Measurements from ENCODE around the gene FRMD4A.

Gene FRMD4A

DNA sequence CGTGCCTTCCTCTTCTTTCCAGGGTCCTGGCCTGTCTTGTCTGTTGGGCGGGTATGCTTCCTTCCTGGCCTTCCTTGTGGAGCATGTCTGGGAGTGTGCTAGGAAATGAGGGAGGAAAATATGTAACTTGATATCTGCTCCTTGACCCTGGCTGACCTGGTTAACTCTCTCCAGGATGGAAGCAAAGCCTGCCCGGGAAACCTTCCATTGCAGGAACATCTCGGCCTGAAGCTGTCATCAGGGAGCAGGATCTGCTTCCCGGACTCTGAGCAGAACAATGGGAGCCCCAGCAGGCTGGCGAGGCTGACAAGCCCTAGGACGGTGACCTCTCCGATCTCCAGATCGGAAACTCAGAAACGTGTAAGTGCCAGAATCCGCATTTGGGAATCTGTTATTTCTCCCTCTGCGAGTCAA lies 340.3 kb downstream of the FRMD4A start:
- no peak for DNase-seq (ENCODE audit: low read depth, low spot score)

DNA sequence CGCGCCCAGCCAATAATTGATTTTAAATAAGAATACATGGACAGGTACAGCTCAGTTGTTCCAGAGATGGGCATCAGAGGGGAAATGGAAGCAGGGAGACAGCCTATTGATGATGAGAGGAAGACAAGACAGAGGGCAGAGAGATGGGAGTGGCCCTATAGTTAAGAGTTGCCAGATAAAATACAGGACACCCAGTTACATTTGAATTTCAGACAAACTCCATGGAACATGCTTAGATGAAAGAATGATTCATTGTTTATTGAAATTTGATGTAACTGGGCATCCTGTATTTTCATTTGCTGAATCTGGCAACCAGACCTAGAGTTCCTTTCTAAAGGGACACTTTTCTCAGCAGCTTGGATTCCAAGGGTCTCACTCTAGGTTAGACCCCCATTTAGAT lies 341.1 kb downstream of the FRMD4A start:
- no peak for DNase-seq (ENCODE audit: low read depth, low spot score)

DNA sequence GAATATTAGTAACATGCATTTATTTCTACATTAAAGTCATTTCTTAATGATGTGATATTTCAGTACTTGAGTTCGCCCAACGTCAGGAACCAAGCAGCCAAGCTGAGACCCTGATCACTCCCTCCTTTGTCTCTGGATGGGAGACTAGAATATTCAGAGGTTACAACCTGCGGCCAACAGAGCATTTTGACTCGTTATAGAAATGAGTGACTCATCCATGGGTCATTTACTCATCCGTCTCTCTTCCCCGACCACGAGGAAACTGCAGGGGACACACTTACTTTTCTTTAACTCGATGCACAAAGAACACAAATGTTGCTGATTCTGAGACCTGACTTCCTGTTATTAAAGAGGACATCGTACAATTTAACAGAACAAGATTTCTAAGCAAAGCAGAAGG lies 343.3 kb downstream of the FRMD4A start:
- peak; percentile 80 for DNase-seq (ENCODE audit: low read depth, low spot score)

DNA sequence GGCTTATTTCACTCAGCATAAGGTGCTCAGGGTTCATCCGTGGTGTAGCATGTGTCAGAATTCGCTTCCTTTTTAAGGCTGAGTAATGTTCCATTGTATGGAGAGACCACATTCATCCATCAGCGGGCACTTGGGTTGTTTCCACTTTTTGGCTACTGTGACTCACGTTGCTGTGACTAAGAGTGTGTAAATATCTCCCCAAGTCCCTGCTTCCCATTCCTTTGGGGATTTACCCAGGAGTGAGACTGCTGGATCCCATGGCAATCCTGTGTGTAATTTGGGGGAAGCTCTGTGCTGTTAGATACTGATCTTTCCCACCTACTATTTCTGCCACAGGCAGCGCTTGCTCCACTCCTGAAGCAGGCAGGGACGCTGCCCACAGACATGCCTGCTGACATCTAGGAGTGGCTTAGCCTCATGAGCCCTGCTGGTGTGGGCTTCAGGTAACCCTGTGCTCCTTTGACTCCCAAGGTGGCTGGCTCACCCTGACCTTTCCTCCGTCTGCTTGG lies 346.0 kb downstream of the FRMD4A start:
- DNase-seq (ENCODE audit: low read depth, low spot score) = peak; percentile 86

DNA sequence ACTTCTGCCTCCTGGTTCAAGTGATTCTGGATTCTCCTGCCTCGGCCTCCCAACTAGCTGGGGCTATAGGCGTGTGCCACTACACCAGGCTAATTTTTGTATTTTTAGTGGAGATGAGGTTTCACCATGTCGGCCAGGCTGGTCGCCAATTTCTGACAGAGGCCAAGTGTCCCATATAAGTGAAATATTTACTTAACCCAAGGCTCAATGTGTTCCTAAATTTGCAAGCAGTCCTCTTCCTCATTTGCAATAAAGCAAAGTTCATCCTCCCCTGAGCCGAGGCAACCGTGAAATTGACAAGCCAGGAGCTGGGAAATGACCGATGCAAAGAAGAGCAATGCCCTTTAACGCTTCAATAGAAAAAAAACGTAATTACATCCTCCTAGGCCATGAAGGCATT lies 347.7 kb downstream of the FRMD4A start:
- DNase-seq (ENCODE audit: low read depth, low spot score) = no peak

DNA sequence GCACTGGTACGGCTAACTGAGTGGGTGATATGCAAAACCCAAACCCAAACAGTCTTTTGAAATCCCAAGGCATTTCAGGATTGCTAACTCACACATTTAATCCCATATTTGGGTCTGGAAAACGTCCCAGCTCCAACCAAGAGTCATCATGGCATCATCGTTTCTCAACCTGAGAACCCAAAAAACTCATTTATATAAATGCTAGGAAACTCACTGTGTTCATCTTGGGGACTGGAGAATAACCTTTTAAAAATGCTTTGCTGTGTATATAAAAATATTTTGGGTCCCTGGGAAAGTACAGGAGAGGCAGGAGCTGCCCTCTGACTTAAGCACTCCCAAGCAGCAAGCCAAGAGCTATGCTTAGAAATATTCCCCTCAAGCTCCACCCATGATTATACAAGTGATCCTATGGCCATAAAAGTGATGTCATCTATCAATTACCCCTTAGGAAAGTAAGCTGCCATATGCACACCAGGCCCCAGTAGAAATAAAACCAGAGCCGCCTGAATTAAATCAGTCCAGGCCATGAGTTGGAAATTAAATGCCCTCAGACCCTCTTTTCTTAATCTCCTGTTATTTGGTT lies 352.1 kb downstream of the FRMD4A start:
- DNase-seq (ENCODE audit: low read depth, low spot score) = peak; percentile 89

DNA sequence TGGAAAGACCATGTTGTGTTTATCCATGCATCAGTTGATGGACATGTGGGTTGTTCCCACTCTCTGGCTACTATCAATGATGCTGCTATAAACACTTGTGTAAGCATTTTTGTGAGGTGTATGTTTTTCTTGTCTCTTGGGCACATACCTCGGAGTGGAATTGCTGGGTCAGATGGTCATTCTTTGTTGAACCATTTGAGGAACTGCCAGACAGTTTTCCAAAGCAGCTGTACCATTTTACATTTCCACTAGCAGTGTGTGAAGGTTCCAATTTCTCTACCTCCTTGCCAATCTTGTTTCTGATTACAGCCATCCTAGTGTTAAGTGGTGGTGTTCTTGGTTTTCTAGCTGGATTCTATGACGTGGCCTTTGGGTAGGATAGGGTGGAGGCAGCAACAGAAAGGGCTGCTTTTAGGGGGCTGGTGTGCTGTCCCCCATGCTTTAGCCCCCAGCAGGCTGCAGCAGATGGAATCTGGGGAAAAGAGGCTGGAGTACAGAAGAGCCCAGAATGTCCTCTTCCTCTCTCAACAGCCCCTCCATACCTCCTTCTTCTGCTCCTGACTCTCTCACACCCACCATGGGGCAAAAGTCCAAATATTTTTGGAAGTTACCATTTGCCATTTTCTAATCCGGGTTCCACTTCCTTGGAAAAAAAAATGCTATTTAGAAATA lies 352.7 kb downstream of the FRMD4A start:
- no peak for DNase-seq (ENCODE audit: low read depth, low spot score)

DNA sequence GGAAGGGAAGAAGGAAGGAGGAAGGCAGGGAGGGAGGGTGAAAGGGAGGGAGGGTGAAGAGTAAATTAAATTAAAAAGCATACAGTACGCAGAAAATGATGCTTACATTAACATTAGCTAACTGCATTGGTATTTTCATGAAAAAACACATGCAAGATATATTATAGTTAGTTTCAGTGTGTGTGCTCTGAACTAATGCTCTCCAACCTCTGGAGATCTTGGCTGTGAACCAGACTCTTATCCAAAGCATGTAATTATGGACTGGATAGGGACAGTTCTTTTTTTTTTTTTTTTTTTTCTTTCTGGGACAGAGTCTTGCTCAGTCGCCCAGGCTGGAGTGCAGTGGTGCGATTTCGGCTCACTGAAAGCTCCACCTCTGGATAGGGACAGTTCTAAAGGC lies 357.0 kb downstream of the FRMD4A start:
- no peak for DNase-seq (ENCODE audit: low read depth, low spot score)

DNA sequence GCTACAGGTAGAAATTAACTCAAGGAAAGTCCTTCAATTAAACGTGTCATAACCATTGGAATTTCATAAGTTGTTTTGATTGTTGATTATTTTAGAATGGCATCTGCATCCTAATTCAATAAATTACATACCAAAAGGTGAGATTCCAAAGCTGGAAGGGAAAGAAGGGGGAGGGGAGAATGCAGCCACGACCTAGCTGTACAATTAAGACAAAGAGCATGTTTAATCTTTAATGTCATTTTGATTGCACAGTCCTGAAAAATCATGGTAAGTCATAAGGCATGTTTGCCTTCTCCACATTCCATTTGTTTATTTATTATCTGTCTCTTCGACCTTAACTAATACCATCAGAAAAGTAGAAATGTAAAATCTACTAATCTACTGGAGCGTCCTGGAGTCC lies 358.1 kb downstream of the FRMD4A start:
- DNase-seq (ENCODE audit: low read depth, low spot score) = no peak

DNA sequence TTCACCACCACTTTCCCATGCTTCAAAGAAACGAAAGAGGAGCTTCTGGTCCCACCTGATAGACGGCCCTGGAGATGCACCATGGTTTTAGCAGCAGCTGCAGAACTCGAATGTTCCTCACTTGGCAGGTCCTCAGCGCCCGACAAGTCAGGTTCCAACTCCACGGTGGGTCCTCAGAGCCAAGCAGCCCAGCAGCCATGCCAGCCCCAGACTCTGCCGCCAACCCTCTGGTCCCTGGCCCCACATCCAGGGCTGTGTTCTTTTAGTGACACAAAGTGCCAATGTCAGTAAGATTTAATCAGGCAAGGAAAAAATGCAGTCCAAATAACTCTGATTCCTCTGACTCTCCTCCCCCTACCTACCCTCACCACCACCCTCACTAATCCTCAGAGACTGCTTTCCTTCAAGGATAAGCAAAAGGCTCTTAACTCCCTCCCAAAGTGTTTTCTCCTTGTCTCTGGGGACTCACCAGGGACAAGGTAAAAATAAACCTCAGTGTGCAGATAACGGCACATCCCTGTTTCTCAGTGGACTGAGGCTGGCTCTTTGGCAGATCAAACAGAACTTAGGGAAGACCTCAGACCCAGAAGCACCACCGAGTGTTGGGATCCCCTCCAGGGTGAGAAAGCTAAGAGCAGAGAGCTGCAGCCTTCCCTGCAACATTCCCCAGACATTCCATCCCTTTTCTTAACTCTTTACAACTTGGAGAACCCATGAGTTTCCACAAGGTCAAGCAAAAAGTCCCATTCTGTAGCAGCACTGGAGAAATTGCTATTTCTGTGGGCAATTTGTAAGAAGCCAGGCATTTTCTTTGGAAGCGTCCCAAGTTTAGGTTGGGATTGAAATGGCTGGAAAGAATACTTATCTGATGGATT lies 358.9 kb downstream of the FRMD4A start:
- DNase-seq (ENCODE audit: low read depth, low spot score) = peak; percentile 84

DNA sequence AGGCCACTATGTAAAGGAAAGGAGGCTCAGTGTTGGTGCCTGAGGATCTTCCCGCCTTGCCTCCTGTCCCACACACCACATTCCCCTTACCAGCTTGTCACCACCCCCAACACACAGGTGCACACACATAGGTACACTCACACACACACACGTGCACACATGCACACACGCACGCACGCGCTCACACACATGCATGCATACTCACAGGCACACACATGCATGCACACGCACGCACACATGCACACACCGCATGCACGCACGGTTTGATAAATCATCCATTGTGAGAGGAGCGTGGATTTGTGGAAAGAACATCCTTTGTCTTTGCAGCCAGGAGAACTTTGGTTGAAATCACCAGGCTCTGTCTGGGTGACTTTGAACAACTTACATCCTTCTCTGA lies 359.8 kb downstream of the FRMD4A start:
- no peak for DNase-seq (ENCODE audit: low read depth, low spot score)

DNA sequence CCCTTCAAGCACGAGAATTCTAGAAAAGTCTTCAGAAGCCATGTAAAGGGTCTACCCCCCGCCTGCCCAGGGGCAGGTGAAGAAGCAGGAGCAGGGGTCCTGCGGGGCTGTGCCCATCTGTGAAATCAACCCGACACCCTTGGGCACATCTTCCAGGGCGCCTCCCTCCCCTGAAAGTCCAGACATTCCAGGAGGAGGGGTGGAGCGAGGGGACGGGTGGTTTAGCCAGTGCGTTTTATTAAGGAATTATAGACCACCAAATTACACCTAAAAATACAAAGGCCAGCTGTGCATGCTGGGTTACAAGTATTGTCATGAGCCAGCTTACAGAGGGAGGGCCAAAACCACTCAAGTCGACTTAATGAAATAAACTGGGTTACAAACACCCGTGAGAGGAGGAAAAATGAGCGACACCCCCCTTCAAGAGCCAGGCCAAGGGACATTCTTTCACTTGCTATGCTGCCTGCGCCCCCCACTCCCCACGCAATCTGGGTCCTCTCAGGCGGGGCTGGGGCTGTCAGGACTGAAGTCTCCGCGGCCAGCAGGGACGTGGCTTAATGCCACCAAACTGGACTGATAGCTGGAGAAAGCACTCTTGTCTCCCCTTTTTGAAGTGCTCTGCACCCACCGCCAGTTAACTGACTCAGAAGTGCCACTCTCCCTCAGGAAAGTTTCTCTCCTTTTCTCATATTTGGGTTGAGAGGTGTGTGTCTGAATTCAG lies 360.3 kb downstream of the FRMD4A start:
- DNase-seq (ENCODE audit: low read depth, low spot score) = no peak

DNA sequence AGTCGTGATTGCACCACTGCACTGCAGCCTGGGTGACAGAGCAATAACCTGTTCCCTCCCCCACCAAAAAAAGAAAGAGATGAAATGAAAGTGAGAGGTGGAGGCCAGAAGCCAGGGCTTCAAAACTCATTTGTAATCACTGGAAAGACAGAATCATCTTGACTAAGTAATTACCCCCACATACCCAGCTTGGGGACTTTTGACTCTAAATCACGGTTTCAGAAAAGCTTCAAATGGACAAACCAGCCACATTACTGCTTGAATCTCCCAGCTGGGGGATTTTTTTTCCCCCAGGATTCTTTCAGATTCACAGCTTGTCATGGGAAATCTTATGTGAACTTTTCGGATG lies 361.0 kb downstream of the FRMD4A start:
- DNase-seq (ENCODE audit: low read depth, low spot score) = no peak

DNA sequence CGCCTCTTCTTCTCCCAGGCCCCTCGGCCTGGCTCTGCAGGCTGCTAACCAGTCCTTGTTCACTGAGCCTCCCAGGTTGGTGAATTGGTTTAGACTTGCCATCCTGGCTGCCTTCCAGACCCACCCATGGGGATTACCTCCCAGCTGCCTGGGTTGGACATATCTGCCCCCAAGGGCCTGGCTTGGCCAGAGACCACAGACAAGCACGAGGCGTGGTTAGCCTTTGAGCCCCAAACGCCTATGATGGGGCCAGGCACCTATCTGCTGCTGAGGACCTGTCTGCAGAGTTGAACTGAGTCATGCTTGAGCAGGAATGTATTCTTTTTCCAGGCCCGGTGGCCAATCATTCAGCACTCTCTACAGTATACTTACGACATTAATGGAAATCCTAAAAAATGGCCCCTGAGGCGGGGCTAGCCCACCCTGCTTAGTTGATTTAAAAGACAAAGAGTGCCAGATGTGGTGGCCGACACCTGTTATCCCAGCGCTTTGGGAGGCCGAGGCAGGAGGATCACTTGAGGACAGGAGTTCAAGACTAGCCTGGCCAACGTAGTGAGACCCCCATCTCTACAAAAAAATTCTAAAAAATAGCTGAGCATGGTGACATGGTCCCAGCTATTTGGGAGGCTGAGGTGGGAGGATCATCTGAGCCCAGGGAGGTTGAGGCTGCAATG lies 361.5 kb downstream of the FRMD4A start:
- peak; percentile 19 for DNase-seq (ENCODE audit: low read depth, low spot score)

DNA sequence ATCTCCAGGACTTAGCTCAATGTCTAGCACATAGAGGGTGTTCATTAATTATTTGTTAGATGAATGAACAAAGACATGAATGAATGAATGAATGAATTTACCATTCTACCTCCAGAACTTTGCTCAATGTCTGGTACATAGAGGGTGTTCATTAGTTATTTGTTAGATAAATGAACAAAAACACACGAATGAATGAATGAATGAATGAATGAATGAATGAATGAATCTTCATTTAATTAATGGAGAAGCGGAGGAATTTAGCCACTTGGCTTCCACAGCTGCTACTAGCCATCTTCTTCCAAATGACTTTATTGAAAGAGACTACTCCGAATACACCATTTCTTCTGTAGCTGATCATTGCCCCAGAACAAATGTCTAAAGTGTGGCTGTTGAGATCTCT lies 368.9 kb downstream of the FRMD4A start:
- no peak for DNase-seq (ENCODE audit: low read depth, low spot score)

DNA sequence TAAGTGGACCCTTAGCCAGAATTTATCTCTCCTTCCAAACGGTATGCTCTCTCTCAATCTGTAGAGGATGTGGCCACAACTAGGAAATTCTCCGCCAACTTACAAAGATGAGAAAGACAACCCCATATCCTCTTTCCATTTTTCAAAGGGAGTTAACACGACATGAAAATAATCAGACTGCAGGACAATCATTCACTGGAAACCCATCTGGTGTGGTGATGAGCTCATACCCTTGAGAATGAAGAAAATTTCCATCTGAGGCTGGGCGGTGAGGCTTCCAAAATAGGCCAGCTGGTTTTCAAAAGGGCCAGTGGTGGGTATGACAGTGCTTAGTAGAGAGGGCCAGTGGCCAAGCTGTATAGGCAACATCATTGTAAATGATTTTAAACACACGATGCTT lies 369.6 kb downstream of the FRMD4A start:
- peak; percentile 86 for DNase-seq (ENCODE audit: low read depth, low spot score)

DNA sequence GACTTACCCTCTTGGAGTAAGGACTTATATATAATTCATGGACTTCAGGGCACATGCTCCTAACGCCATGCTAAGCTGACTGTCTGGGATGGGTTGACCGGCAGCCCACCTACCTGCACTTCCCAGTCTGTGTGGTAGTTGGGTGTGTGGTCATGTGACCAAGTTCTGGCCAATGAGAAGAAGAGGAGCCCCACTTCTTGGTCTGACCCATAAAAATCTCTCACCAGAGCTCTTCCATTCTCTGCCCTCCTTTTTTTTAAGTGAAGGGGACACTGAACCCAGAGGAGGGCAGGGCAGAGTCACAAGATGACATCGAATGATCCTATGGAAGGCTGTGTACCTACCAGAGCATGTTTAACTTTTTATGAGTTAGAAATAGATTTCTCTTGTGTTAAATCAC lies 370.1 kb downstream of the FRMD4A start:
- DNase-seq (ENCODE audit: low read depth, low spot score) = no peak

DNA sequence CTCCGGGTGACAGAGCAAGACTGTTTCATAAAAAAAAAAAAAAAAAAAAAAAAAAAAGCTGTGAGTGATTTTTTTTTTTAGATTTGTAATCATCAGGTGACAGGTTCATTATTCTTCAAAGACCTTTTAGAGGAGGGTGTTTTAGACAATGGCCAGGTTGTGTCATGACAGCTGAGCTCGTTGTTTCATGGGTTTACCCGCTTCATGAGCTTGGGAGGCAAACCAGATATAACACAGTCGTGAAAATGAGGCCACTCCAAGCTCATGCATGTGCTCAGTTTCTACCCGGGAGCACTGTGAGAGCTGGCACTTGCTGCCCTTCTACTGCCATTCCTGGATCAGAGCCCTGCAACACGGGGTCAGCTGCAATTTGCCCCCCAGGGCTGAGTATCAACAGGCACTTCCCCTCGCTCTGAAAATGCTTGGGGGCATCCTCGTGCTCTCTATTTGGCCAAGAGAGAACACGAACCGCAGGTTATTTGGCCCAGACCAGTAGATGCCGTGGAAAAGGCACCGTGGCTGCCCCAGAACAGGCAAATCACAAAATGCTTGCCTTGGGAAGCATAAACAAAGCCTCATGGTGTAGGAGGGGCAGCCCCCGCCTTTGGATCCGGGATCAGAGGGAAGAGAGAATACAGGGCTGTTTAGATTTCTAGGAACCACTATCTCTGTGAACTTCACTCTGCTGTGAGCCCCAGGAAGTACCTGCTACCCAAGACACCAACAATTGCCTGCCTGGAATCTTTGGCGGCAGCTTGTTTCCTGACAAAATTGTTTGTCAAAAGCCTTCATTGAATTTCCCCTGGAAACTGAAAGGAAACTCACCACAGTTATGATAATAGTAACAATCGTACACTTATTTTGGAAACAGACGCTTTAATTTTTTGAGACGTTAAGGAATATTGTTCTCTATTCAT lies 371.0 kb downstream of the FRMD4A start:
- DNase-seq (ENCODE audit: low read depth, low spot score) = no peak

DNA sequence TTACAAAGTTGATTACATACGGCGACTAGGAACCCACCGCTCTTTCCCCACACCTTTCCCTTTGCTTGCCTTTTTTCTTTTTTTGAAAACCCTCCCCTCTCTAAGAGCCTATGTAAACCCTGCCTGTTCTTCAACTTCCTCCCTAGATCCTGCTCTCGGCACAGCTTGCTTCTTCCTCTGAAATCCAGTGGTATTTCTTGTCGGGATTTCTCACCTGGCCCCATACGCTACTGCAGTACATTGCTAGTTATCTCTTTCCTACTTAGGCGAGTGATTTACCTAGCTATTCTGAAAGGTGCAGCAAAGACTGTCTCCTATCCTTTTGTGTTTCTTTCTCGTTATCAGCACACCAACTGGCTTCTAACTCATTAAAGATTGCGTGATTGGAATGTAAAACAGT lies 372.9 kb downstream of the FRMD4A start:
- no peak for DNase-seq (ENCODE audit: low read depth, low spot score)

DNA sequence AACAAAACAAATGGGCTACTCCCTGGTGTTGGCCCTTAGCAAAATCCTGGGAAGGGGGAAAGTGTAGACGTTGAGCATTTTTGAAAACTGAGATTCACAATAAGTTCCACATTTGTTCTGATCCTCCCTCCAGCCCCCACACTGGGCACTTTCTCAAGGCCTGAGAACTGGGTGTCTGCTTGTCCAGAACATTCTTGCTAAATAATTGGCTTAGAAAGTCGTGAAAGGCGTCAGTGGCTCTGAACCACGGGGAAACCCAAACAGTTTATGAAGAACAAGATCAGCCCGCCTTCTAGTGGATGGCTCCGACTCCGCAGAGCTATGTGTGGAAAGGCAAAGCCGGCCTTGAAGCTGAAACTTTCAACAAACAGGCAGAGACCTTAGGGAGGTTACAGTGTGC lies 373.9 kb downstream of the FRMD4A start:
- DNase-seq (ENCODE audit: low read depth, low spot score) = no peak

Measured in astrocyte of the hippocampus (primary cell).